Activated CD8-positive, alpha-beta memory T cell treated with anti-CD3 and anti-CD28 coated beads for 36 hours (primary cell): ENCODE data around the gene MUC5AC. TPM values are rescaled to one million over a fixed set of nuclear protein-coding genes. Genes with fewer than 3 reads are reported as not detected.

ENCODE experiments used
- CTCF ChIA-PET: fragments of 350-600 bp; sonication (Branson Sonifier 250); formaldehyde crosslinking; loops from one replicate; lab custom pipeline; 2021; ENCODE audit warnings: antibody characterized with exemption; lab: Charles Lee
- POLR2A ChIA-PET: fragments of 350-600 bp; sonication (Branson Sonifier 250); formaldehyde crosslinking; loops from one replicate; lab custom pipeline; 2021; ENCODE audit warnings: antibody characterized with exemption; lab: Charles Lee
- total RNA-seq, 2 experiments: library from RNA; stranded (reverse); gene quantifications; one replicate each; pipeline ENCODE4 v1.2.3, GENCODE V29; 2021

The MUC5AC gene
- total RNA-seq, 2 experiments from 2014 or later: not detected

DNA sequence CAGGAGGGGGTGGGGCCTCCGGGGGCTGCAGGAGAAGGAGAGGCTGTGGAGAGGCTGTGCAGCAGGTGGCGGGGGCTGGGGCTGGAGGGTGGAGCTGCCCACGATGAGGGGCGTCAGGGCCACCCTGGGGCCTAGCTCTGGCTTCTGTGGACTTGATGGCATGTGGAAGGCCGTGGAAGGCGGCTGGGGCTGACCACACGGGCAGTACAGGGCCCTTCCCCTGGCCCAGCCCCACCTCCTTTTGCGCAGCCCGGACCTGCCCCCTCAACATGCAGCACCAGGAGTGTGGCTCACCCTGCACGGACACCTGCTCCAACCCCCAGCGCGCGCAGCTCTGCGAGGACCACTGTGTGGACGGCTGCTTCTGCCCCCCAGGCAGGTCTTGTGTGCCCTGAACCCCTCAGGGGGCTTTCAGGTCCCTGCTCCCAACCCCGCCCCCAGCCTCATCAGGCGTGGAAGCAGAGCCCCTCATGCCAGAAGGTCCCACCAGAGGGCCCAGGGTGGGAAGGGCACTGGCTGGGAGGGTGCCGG, 71.2 kb downstream of the MUC5AC start:
- CTCF ChIA-PET: no interaction called here
- POLR2A ChIA-PET: no interaction called here

DNA sequence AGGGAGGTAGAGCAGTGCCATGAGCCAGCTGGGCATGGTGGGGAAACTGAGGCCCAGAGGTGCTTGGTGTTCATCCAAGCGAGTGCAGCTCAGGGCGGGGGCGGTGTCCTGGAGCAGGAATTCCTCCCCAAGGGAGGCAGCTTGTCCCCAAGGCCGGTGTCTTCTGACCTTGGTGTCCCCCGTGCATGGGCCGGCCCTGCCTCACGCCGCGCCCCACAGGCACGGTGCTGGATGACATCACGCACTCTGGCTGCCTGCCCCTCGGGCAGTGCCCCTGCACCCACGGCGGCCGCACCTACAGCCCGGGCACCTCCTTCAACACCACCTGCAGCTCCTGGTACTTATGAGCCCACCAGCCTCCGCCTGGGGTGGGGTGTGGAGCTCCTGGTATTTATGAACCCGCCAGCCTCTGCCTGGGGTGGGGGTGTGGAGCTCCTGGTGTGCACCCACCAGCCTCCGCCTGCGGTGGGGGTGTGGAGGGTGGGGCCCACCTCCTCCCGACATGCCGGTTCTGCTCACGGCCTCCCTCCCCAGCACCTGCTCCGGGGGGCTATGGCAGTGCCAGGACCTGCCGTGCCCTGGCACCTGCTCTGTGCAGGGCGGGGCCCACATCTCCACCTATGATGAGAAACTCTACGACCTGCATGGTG, 71.8 kb downstream of the MUC5AC start:
- ChIA-PET CTCF (no interaction called here), POLR2A (no interaction called here)

DNA sequence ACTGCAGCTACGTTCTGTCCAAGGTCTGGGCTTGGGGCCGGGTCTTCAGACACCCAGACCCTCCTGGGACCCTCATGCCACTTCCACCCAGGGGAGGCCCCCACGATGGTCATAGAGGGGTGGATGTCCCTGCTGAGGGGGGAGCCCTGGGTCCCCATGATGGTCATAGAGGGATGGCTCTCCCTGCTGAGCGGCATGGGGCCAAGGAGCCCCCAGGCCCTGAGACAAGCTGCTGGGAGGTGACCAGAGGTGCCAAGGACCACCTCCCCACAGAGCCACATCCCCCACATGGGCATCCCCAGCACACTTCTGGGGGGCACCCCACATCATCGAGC, 72.3 kb downstream of the MUC5AC start:
- CTCF ChIA-PET: no interaction called here
- POLR2A ChIA-PET: no interaction called here

DNA sequence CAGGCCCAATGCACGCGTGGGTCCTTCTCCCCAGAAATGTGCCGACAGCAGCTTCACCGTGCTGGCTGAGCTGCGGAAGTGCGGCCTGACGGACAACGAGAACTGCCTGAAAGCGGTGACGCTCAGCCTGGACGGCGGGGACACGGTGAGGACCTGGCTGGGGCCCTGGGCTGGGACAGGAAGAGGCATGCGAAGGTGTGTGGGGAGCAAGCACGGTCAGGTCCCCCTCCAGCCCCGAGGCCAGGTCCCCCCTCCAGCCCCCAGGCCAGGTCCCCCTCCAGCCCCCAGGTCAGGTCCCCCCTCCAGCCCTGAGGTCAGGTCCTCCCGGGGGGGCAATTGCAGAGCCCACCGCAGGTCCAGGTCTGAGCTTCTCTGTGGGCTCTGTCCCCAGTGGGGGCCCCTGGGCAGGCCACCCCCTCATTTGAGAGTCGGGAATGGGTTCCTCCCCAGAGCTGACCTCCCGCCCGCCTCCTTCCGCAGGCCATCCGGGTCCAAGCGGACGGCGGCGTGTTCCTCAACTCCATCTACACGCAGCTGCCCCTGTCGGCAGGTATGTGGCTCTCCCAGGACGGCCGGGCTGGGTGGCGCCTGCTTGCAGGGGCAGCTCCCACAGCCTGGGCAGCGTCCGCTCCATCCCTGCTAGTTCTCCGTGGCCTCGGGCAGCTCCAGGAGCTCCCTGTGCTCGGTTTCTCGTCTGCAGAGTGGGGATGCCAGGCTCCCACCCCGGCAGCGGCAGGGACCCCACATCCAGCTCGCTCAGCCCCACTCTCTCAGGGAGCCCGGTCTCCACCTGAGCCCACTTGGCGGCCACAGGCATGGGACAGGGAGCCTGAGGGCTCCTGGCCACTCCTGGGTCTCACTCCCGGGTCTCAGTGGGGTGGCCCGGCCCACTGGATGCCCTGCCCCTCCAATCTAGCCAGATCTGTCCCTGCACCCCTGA, 73.0 kb downstream of the MUC5AC start:
- CTCF ChIA-PET: no interaction called here
- POLR2A ChIA-PET: no interaction called here

DNA sequence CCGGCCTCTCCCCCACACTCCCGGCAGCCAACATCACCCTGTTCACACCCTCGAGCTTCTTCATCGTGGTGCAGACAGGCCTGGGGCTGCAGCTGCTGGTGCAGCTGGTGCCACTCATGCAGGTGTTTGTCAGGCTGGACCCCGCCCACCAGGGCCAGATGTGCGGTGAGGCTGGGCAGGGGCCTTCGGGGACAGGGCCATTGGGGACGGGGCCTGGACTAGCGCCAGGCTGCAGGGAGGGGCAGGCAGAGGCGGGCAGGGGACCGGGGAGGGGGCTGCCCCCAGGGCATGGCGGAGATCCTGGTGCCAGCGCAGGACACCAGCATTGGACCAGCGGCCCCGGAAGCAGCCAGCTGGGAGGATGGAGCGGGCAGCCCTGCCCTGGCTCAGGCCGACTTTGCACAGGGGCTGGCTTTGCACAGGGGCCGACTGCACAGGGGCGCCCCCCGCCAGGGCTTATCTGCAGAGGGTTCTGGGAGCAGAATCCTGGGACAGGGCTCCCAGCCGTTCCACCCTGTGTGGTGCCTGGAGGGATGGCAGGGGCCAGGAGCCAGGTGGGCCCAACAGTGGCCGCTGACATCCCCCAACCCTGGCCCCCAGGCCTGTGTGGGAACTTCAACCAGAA, 73.8 kb downstream of the MUC5AC start:
- CTCF ChIA-PET: no interaction called here

DNA sequence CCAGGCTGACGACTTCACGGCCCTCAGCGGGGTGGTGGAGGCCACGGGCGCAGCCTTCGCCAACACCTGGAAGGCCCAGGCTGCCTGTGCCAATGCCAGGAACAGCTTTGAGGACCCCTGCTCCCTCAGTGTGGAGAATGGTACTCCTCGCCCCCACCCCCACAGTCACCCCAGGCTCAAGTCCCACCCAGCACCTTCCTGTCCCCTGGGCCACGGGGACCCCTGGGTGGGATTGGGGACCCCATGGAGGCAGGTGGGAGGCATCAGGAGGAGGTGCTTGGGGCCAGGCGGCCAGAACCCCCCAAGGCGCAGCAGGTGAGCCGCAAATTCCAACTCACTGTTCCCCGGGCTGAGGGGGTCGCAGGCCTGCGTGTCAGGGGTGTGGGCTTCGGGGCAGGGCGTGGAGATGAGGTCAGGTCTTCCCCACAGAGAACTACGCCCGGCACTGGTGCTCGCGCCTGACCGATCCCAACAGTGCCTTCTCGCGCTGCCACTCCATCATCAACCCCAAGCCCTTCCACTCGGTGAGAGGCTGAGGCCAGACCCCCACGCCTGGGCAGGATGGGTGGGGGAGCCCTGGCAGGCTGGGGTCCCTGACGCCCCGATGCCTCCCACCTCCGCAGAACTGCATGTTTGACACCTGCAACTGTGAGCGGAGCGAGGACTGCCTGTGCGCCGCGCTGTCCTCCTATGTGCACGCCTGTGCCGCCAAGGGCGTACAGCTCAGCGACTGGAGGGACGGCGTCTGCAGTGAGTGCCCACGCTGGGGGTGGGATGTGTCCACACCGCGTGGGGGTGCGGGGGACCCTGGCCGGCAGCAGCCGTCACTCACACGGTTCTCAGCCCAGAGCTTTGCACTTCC, 74.5 kb downstream of the MUC5AC start:
- ChIA-PET POLR2A (no interaction called here), CTCF (no interaction called here)

More for the DNA sequence above, 73.8 kb downstream of the MUC5AC start:
- POLR2A ChIA-PET: no interaction called here

DNA sequence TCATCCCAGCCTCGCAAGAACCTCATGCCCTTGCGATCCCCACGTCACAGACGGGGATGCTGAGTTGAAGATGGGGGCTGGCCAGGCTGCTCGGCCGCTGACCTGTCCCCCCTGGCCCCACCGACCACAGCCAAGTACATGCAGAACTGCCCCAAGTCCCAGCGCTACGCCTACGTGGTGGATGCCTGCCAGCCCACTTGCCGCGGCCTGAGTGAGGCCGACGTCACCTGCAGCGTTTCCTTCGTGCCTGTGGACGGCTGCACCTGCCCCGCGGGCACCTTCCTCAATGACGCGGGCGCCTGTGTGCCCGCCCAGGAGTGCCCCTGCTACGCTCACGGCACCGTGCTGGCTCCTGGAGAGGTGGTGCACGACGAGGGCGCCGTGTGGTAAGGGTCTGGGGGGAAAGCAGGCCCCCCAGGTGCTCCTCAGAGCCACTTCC, 75.1 kb downstream of the MUC5AC start:
- ChIA-PET CTCF (no interaction called here), POLR2A (no interaction called here)

DNA sequence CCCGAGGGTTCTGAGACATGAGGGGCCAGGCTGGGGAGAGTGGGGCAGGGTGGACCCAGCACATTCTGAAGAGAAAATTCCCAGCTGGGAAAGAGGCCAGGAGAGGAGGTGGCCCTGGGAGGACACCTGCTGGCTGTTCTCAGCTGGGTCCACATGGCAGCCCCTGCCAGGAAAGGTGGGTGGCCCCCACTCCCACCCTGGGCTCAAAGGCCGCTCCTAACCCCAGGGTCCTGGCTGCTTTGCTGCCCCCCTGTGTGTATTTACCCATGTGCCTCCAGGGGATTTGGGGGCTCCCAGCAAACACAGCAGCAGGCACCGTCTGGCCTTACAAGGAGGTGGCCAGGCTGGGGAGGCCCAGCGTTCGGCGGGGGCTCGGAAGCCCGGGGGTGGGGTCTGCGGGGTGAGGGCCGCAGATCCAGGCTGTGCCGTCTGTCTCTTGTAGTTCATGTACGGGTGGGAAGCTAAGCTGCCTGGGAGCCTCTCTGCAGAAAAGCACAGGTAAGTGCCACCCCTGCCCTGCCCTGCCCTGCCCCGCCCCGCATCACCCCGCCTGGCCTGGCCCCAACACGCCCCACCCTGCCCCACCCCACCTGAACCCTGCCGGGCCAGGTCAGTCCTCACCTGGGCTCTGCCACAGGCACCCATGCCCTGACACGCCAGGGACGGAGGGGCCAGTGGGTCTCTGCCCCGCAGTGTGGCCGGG, 75.7 kb downstream of the MUC5AC start:
- ChIA-PET POLR2A (no interaction called here), CTCF (no interaction called here)

DNA sequence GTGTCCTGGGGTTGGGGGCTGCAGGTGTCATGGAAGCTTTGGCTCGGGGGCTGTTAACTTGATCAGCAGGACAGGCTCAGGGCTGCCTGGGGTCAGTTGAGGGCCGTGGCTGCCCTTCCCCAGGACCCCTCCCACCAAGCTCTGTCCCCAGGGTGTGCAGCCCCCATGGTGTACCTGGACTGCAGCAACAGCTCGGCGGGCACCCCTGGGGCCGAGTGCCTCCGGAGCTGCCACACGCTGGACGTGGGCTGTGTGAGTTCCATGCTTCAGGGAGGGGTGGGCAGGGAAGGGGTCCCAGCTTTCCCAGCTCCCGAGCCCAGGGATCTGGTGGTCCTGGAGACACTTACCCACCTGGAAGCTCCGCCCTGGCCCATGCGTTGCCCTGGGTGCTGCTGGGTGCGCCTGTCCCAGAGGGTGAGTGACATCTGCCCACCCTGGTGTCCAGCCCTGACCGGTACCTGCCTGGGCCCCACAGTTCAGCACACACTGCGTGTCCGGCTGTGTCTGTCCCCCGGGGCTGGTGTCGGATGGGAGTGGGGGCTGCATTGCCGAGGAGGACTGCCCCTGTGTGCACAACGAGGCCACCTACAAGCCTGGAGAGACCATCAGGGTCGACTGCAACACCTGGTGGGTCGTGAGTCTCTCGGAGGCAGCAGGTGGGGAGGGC, 76.4 kb downstream of the MUC5AC start:
- POLR2A ChIA-PET: no interaction called here
- CTCF ChIA-PET: no interaction called here

DNA sequence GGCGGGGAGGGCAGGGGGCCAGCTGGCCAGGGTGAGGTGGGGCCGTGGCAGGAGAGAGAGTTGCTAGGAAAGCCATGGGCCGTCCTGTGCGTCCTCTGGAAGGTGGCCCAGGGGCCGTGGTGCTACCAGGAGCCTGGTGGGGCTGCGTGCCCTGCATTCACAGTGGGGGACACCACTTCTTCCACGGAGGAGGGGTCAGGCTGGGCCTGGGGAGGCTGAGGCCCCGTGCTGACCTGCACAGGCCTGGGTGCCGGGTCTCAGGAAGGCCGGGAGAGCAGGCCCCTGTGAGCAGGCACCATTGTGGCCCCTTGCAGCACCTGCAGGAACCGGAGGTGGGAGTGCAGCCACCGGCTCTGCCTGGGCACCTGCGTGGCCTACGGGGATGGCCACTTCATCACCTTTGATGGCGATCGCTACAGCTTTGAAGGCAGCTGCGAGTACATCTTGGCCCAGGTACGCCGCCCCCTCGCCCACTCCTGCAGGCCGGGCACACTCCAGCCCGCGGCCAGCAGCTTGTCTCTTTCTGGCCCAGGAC, 77.1 kb downstream of the MUC5AC start:
- ChIA-PET POLR2A (no interaction called here), CTCF (no interaction called here)

DNA sequence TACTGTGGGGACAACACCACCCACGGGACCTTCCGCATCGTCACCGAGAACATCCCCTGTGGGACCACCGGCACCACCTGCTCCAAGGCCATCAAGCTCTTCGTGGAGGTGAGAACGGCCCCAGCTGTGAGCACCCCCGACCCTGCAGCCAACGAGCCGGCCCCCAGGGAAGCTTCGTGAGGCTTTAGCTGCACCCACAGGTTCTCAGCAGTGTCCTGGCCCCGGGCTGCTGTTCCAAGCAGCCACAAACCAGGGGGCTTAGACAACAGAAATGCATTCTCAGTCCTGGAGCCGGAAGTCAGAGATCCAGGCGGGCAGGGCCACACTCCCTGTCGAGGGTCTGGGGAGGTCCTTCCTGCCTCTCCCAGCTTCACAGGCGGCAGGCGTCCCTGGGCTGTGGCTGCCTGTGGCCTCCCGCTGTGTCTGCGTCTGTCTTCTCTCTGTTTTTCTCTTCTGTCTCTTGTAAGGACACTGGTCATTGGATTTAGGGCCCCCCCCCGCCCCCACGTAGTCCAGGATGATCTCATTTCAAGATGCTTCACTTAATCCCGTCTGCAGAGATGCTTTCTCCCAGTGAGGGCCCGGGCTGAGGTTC, 77.7 kb downstream of the MUC5AC start:
- POLR2A ChIA-PET: no interaction called here

DNA sequence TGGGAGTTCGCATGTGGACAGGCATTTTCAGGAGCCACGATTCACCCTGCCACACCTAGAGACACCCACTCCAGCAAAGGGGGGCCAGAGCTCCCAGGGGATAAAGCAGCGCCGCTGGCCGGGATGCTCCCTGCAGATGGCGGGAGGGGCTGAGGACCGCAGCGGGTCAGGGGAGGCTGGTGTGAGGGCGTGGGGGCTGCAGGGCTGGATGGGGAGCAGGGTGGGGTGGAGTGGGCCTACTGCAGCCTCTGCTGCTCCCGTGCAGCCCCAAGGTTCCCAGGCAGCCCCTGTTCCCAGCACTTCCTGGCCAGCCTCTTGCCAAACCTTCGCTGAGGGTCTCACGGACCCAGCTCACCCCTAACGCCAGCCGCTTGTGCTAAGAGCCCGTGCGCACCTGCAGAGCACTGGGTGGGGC, 78.2 kb downstream of the MUC5AC start:
- POLR2A ChIA-PET: no interaction called here
- CTCF ChIA-PET: no interaction called here

More for the DNA sequence above, 77.7 kb downstream of the MUC5AC start:
- CTCF ChIA-PET: no interaction called here

DNA sequence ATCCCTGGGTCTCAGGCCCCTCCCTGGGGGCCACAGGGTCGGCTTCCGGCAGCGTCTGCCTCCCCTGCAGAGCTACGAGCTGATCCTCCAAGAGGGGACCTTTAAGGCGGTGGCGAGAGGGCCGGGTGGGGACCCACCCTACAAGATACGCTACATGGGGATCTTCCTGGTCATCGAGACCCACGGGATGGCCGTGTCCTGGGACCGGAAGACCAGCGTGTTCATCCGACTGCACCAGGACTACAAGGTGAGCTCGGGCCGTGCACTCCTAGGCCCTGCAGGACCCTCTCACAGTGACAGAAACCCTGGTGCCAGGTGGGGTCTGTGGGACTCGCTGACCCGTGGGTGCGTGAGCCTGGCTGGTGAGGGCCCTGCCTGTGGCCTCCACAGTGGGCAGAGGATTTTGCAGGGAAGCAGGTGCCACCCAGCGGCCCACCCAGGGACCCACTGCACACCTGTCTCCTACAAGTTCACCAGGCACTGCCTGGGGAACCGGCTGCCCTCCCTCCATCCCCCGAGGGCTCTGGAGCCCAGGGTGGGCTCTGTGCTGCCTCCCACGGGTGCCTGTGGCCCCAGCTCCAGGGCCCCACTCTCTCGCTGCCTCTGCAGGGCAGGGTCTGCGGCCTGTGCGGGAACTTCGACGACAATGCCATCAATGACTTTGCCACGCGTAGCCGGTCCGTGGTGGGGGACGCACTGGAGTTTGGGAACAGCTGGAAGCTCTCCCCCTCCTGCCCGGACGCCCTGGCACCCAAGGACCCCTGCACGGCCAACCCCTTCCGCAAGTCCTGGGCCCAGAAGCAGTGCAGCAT, 78.8 kb downstream of the MUC5AC start:
- CTCF ChIA-PET: interaction anchor here (0.6 kb wide), 1 partner anchor 479 kb away, joined by 3 read pairs; no protein-coding TSS in a partner anchor
- POLR2A ChIA-PET: no interaction called here

DNA sequence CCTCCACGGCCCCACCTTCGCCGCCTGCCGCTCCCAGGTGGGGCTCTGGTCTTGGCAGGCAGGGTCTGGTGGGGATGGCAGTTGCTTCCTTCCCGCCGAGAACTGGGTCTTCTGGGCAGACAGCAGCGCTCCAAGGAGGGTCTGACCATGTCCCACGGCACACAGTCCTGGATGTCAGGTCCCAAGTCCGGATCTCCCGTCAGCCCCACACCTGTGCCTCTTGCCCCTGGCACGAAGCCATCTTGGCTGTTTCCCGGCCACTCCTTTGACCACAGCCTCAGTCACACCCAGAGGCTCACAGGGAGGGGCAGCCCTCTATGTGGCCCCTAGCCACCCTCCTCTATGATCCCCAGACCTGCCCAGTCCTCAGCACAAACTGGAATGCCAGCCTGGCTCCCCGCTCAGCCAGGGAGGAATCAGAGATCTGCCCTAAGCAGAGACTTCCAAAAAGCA, 79.4 kb downstream of the MUC5AC start:
- POLR2A ChIA-PET: no interaction called here
- CTCF ChIA-PET: no interaction called here

DNA sequence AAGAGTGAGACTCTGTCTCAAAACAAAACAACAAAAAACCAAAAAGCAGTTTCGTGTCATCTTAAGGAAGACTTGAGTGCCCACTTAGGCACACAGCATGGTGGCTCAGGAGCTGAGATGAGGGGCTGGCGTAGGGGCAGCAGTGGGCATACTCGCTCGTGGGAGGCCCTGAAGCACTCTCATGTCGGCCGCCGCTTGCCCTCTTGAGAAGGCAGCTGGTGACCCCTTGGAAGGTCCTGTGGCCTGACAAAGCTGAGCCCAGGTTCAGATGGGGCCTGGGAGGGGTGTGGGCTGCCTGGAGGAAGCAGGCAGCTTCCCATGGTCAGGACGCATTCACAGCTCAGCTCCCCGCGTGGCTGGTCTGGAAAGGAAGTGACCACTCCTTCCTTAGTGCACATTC, 80.1 kb downstream of the MUC5AC start:
- CTCF ChIA-PET: no interaction called here
- POLR2A ChIA-PET: no interaction called here

DNA sequence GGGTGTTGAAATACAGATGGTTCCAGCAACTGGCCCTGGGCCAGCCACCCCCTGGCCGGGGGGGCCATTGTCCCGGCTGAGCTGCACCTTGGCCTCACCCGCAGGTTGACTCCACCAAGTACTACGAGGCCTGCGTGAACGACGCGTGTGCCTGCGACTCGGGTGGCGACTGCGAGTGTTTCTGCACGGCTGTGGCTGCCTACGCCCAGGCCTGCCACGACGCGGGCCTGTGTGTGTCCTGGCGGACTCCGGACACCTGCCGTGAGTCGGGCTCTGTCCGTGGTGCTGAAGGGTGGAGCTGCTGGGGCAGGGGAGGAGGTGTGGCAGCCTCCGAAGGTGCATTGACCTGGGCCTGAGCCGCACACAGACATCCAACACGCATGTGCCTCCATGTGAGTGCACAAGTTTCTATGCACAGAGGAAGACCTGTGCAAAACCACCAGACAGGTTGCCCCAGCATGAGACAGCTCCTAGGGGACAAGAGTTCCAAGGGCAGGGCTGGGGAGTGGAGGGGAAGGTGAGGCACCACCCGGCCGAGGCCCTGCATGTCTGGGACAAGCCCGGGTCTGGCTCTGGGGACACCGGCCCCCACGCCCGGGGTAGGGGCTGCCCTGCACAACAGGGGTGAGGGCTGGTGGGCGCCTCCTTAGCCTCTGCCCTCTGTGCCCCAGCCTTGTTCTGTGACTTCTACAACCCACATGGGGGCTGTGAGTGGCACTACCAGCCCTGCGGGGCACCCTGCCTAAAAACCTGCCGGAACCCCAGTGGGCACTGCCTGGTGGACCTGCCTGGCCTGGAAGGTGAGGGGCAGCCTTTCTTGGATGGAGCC, 81.2 kb downstream of the MUC5AC start:
- ChIA-PET POLR2A (no interaction called here), CTCF (no interaction called here)
